Measurements from ENCODE around the gene FNDC5.

- TF ChIP-seq CTCF (IDR thresholded peaks at IDR 0.05): no peak
- TF ChIP-seq EZH2 (IDR thresholded peaks at IDR 0.05): no peak
These were observed 31.8 kb upstream of the FNDC5 start for GRCh38 chr1:32902535-32902920.
